Stomach (tissue), 9 donors: ENCODE measurements around the gene BCL2L1. TPM values are rescaled to one million over a fixed set of nuclear protein-coding genes. Genes with fewer than 3 reads are reported as not detected.
A peak's percentile ranks its signal among the peaks of the same experiment; 100 is the strongest.
"Not testable (repeated sequence)": the region's sequence is repeated elsewhere in the genome, so short reads cannot be mapped to it uniquely, and the experiment has no call there.

Experiments
- DNase-seq, 2 donors: peaks; one replicate each; pipeline versions ENCODE4 v3.0.0 to v3.0.0-alpha.2; 2013 to 2019
- H3K27ac ChIP-seq, 5 donors: fragments of 200-600 bp in 4 of 5; sonication (generic) in 4 of 5; one replicate each; pipeline ENCODE4 v1.5.1; 2013 to 2019; ENCODE audit warnings: mild to moderate bottlenecking in 1 of 5, moderate library complexity in 1 of 5
- H3K27me3 ChIP-seq, 3 donors: fragments of 200-600 bp; sonication (generic); one replicate each; pipeline ENCODE4 v1.5.1; 2017 to 2019; ENCODE audit warnings: mixed run types in 1 of 3
- H3K36me3 ChIP-seq, 4 donors: fragments of 200-600 bp; sonication (generic); 1 replicate in 3 of 4; 2 replicates in 1 of 4; pipeline ENCODE4 v1.5.1; 2016 to 2019
- H3K4me1 ChIP-seq, 4 donors: fragments of 200-600 bp; sonication (generic); one replicate each; pipeline ENCODE4 v1.5.1; 2016 to 2019
- H3K4me3 ChIP-seq, 4 donors: fragments of 200-600 bp; sonication (generic) in 3 of 4; one replicate each; pipeline ENCODE4 v1.5.1; 2016 to 2019; ENCODE audit warnings: mild to moderate bottlenecking in 1 of 4
- H3K9me3 ChIP-seq, 4 donors: fragments of 200-600 bp; sonication (generic); one replicate each; pipeline ENCODE4 v1.5.1; 2016 to 2019
- CTCF ChIP-seq, 7 experiments: fragments of 450-650 bp in 4 of 7; fragments of 200-600 bp in 3 of 7; sonication (generic) in 3 of 7; IDR thresholded peaks; one replicate each; pipeline ENCODE4 v1.5.1; 2016 to 2019; ENCODE audit warnings: antibody characterized with exemption in 7 of 7, control low read depth in 2 of 7, mild to moderate bottlenecking in 1 of 7
- EP300 ChIP-seq: sonication (generic); formaldehyde crosslinking; IDR thresholded peaks from one replicate; pipeline ENCODE4 v1.6.1; 2017; ENCODE audit warnings: antibody characterized with exemption
- POLR2A ChIP-seq, 4 donors: fragments of 450-650 bp; IDR thresholded peaks; one replicate each; pipeline ENCODE4 v1.6.1; 2016; ENCODE audit warnings: antibody characterized with exemption in 4 of 4, control low read depth in 2 of 4, mild to moderate bottlenecking in 1 of 4, moderate library complexity in 1 of 4
- POLR2AphosphoS5 ChIP-seq, 3 donors: sonication (generic); formaldehyde crosslinking; IDR thresholded peaks; one replicate each; pipeline ENCODE4 v1.6.1; 2016; ENCODE audit warnings: antibody characterized with exemption in 3 of 3
- WGBS, 5 donors: extraction: QIAGEN DNeasy Blood & Tissue Kit in 3 of 5; methylation state at CpG; one replicate each; pipeline versions ENCODE4 v1.1.5 to v1.1.7; 2013 to 2018; 5-methylcytosine and 5-hydroxymethylcytosine counted together
- intact Hi-C: fragments of 100-400 bp; cut with DNase I; formaldehyde crosslinking; loops from one replicate; pipeline ENCODE4 v1.15.1; 2023; ENCODE audit warnings: low total_unique reads
- polyA plus RNA-seq, 3 donors: library from polyadenylated mRNA; stranded (reverse); fragments of 200-250 nt; gene quantifications; one replicate each; pipeline ENCODE4 v1.2.3, GENCODE V29; 2013
- total RNA-seq, 5 donors: library from RNA; depleted of rRNA; stranded (reverse); fragments of >200 nt; gene quantifications; one replicate each; pipeline versions ENCODE4 v1.1.0 to v1.2.3, GENCODE V29; 2014 to 2016
- donor health status: healthy with polysubstance abuse.
- donor health status: Bipolar disorder and iron deficiency.
- donor health status: healthy.

BCL2L1 gene
- total and polyA plus RNA-seq, 8 donors = 47.1 to 210 (median 70.8) TPM

GRCh38 chr20:31630187-31630790, 92.4 kb downstream of the BCL2L1 start:
- peak in 1 of 2 donors; percentile 91 for DNase-seq
- whole genome bisulfite sequencing, 5 donors = 45 to 63% (median 50%) methylated on average over 2 of the region's 2 CpGs
- intact Hi-C loops = no loop called here
- Histone ChIP-seq H3K4me3 (no peak overlapping the region), H3K27me3 (no peaks in the 10 kb centered on the region), H3K4me1 (no peaks in the 10 kb centered on the region), H3K36me3 (no peaks in the 10 kb centered on the region), H3K27ac (no peak overlapping the region), H3K9me3 (no peaks in the 10 kb centered on the region)
- no peak for TF ChIP-seq POLR2A (IDR thresholded peaks at IDR 0.05)

- H3K4me3 ChIP-seq, H3K4me1 ChIP-seq, intact Hi-C loops, H3K36me3 ChIP-seq, H3K27me3 ChIP-seq, H3K27ac ChIP-seq, DNase-seq, H3K9me3 ChIP-seq: not testable (repeated sequence)
- WGBS, 5 donors = 61 to 79% (median 71%) methylated on average over 2 of the region's 2 CpGs
Observed at GRCh38 chr20:31628057-31628456, 94.6 kb downstream of the BCL2L1 start.

DNA sequence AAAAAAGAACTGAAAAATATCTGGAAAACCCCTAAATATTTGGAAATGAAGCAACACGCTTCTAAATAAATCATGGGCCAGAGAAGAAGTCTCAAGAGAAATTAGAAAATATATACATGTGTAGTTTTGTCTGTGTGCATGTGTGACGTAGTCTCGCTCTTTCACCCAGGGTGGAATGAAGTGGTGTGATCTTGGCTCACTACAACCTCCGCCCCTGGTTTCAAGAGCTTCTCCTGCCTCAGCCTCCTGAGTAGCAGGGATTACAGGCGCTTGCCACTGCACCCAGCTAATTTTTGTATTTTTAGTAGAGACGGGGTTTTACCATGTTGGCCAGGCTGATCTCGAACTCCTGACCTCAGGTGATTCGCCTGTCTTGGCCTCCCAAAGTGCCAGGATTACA, 96.1 kb downstream of the BCL2L1 start:
- H3K27me3 ChIP-seq, H3K9me3 ChIP-seq, H3K27ac ChIP-seq, H3K4me3 ChIP-seq, H3K36me3 ChIP-seq, intact Hi-C loops: not testable (repeated sequence)
- WGBS, 5 donors = 84 to 93% (median 92%) methylated on average over 8 of the region's 8 CpGs
- peaks cover 0 to 18% (median 7%) of the 10 kb centered on the region in 4 donors for H3K4me1 ChIP-seq
- DNase-seq = peak in 1 of 2 donors; percentile 36

- H3K4me3 ChIP-seq, H3K27me3 ChIP-seq, intact Hi-C loops, H3K36me3 ChIP-seq, H3K9me3 ChIP-seq, DNase-seq: not testable (repeated sequence)
- Histone ChIP-seq H3K27ac (peak overlapping the region; percentile 56 to 79 (median 63)), H3K4me1 (peaks cover 0 to 18% (median 7%) of the 10 kb centered on the region in 4 donors)
- WGBS, 5 donors = 93 to 97% (median 96%) methylated on average over 6 of the region's 6 CpGs
Observed at GRCh38 chr20:31623123-31623505, 99.6 kb downstream of the BCL2L1 start.

DNA sequence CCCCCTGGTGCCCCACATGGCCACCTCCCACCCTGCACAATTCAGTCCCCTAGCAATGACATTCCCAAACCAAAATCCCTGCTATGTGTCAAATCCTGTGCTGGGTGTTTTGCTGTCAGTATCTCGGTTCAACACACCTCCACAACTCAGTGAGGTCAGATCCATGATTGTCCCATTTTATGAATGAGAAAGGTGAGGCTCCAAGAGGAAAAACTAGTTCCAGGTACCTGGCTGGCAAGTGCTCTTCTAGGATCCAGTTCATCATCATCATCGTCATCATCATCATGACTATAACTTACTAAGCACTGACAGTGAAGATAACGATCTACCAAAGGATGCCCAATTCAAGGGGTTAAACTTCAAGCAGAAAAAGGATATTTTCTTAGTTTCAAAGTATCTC, 102.4 kb downstream of the BCL2L1 start:
- H3K27me3 ChIP-seq = no peaks in the 10 kb centered on the region

DNA sequence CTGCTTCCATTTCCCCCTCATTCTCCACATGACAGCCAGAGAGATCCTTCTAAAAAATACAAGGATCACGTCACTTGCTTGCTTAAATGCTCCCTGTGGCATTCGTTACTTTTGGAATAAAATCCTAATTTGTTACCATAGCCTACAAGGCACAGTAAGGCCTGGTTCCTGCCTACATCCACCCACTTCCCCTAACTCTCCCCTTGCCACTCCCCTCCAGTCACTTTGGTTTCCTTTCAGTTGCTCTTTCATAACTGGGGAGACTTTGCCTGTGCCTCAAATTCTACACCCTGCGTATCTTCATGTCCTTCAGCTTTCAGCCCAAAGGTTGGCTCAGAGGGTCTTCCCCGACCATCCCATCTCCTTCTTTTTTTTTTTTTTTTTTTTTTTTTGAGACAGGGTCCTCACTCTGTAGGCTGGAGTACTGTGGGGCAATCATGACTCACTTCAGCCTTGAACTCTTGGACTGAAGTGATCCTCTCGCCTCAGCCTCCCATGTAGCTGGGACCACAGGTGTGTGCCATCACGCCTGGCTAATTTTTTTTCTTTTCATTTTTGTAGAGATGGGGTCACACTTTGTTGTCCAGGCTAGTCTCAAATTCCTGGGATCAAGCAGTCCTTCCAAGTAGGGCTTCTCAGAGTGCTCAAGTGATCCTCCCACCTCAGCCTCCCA, 105.1 kb downstream of the BCL2L1 start:
- Histone ChIP-seq H3K27ac (no peak overlapping the region), H3K27me3 (no peaks in the 10 kb centered on the region), H3K4me3 (no peak overlapping the region), H3K4me1 (peaks cover 2 to 17% (median 9%) of the 10 kb centered on the region in 4 donors), H3K36me3 (no peaks in the 10 kb centered on the region), H3K9me3 (no peaks in the 10 kb centered on the region)
- intact Hi-C loops = no loop called here
- no peak for TF ChIP-seq EP300
- no peak for TF ChIP-seq POLR2AphosphoS5 (IDR thresholded peaks at IDR 0.05)
- TF ChIP-seq CTCF (IDR thresholded peaks at IDR 0.05) = no peak
- no peak for TF ChIP-seq POLR2A (IDR thresholded peaks at IDR 0.05)
- no peak for DNase-seq
- WGBS, 5 donors = 76 to 88% (median 85%) methylated on average over 6 of the region's 6 CpGs

More for the DNA sequence above, 102.4 kb downstream of the BCL2L1 start:
- H3K4me1 ChIP-seq = peaks cover 0 to 18% (median 7%) of the 10 kb centered on the region in 4 donors
- intact Hi-C loops = no loop called here
- H3K36me3 ChIP-seq = no peaks in the 10 kb centered on the region
- no peak overlapping the region for H3K27ac ChIP-seq
- no peak overlapping the region for H3K4me3 ChIP-seq
- H3K9me3 ChIP-seq = no peaks in the 10 kb centered on the region
- no peak for DNase-seq
- TF ChIP-seq CTCF (IDR thresholded peaks at IDR 0.05) = no peak
- TF ChIP-seq POLR2AphosphoS5 (IDR thresholded peaks at IDR 0.05) = no peak
- TF ChIP-seq EP300 = no peak
- no peak for TF ChIP-seq POLR2A (IDR thresholded peaks at IDR 0.05)
- WGBS, 5 donors = 79 to 87% (median 83%) methylated on average over 3 of the region's 3 CpGs
